Measurements from ENCODE around the gene XRCC1. TPM values are rescaled to one million over a fixed set of nuclear protein-coding genes. Genes with fewer than 3 reads are reported as not detected.

XRCC1 gene
- total and polyA plus RNA-seq, 10 of the 15 experiments (the other 5 are each of a cell fraction or from before 2014, with no cell fraction given) = 2.0 to 51.1 (median 33.7) TPM

- TF ChIP-seq NR2F1 (conservative IDR thresholded peaks at IDR 0.05) = peak; percentile 88
- TF ChIP-seq ZNF592 (IDR thresholded peaks at IDR 0.05) = peak; percentile 96
- no peak for TF ChIP-seq CBX5 (IDR thresholded peaks at IDR 0.05; ENCODE audit: low read depth)
- no peak for TF ChIP-seq CEBPZ (IDR thresholded peaks at IDR 0.05; ENCODE audit: low read depth, low read length)
- no peak for TF ChIP-seq PBX3 (IDR thresholded peaks at IDR 0.05; ENCODE audit: insufficient replicate concordance, low read depth, low read length)
- peak; percentile 37; the same call in 1 of the 2 replicates for TF ChIP-seq DPF2 (IDR thresholded peaks at IDR 0.05)
- TF ChIP-seq IRF5 (IDR thresholded peaks at IDR 0.05; ENCODE audit: borderline replicate concordance) = peak; percentile 98
- no peak for TF ChIP-seq FOXM1 (IDR thresholded peaks at IDR 0.05; ENCODE audit: low read depth, low read length)
- no peak for TF ChIP-seq ZNF622 (IDR thresholded peaks at IDR 0.05)
- no peak for TF ChIP-seq YBX1 (IDR thresholded peaks at IDR 0.05)
- no peak for TF ChIP-seq BCLAF1 (IDR thresholded peaks at IDR 0.05)
- TF ChIP-seq FOXK2 (IDR thresholded peaks at IDR 0.05) = peak; percentile 61
- peak; percentile 50 for TF ChIP-seq SKIL (IDR thresholded peaks at IDR 0.05; ENCODE audit: low read depth, poor library complexity, severe bottlenecking)
Observed at GRCh38 chr19:43595999-43596841, 20.9 kb upstream of the XRCC1 start, which contains the start of the genes IRGQ and ZNF576 (continued).

Data from GM12878 (cell line).